Measurements from ENCODE around the gene RALB. TPM values are rescaled to one million over a fixed set of nuclear protein-coding genes. Genes with fewer than 3 reads are reported as not detected.
A peak's percentile ranks its signal among the peaks of the same experiment; 100 is the strongest.

The RALB gene
- total RNA-seq, 2 experiments from 2014 or later: 39.4 to 45.4 TPM

GRCh38 chr2:120236316-120236715 is 16.3 kb upstream of the RALB start:
- Mint-ChIP-seq H3K4me1 (ENCODE audit: low read depth) (peaks cover 28% of the 10 kb centered on the region), H3K27me3 (ENCODE audit: low read depth) (no peaks in the 10 kb centered on the region), H3K4me3 (no peak overlapping the region), H3K27ac (no peak overlapping the region), H3K9me3 (ENCODE audit: insufficient read depth) (no peaks in the 10 kb centered on the region), H3K36me3 (ENCODE audit: low read depth) (peaks cover 14% of the 10 kb centered on the region)
- POLR2A ChIA-PET: interaction anchor here (1.6 kb wide), 1 partner anchor 12 kb away, joined by 3 read pairs; no protein-coding TSS in a partner anchor
- no peak for DNase-seq
- no peak for ATAC-seq
- CTCF ChIA-PET: interaction anchor here (1.0 to 1.3 kb wide), 2 partner anchors 12 to 60 kb away, joined by 3 to 7 read pairs; no protein-coding TSS in a partner anchor

GRCh38 chr2:120236791-120237190 is 15.9 kb upstream of the RALB start:
- H3K9me3 Mint-ChIP-seq (ENCODE audit: insufficient read depth): no peaks in the 10 kb centered on the region
- no peak overlapping the region for H3K4me3 Mint-ChIP-seq
- ATAC-seq (no peak), DNase-seq (no peak)
- ChIA-PET POLR2A (interaction anchor here (1.6 kb wide), 1 partner anchor 11 kb away, joined by 3 read pairs; no protein-coding TSS in a partner anchor), CTCF (interaction anchor here (1.0 to 1.3 kb wide), 2 partner anchors 11 to 60 kb away, joined by 3 to 7 read pairs; no protein-coding TSS in a partner anchor)
- H3K36me3 Mint-ChIP-seq (ENCODE audit: low read depth): peaks cover 10% of the 10 kb centered on the region
- H3K4me1 Mint-ChIP-seq (ENCODE audit: low read depth): peaks cover 28% of the 10 kb centered on the region
- H3K27ac Mint-ChIP-seq: no peak overlapping the region
- H3K27me3 Mint-ChIP-seq (ENCODE audit: low read depth): no peaks in the 10 kb centered on the region

GRCh38 chr2:120237491-120237902 is 15.2 kb upstream of the RALB start:
- H3K36me3 Mint-ChIP-seq (ENCODE audit: low read depth): peaks cover 5% of the 10 kb centered on the region
- no peak for ATAC-seq
- H3K9me3 Mint-ChIP-seq (ENCODE audit: insufficient read depth): no peaks in the 10 kb centered on the region
- H3K27me3 Mint-ChIP-seq (ENCODE audit: low read depth): no peaks in the 10 kb centered on the region
- no peak for DNase-seq
- peaks cover 27% of the 10 kb centered on the region for H3K4me1 Mint-ChIP-seq (ENCODE audit: low read depth)
- ChIA-PET POLR2A (no interaction called here), CTCF (no interaction called here)
- no peak overlapping the region for H3K4me3 Mint-ChIP-seq
- peak overlapping the region; percentile 15 for H3K27ac Mint-ChIP-seq

DNA sequence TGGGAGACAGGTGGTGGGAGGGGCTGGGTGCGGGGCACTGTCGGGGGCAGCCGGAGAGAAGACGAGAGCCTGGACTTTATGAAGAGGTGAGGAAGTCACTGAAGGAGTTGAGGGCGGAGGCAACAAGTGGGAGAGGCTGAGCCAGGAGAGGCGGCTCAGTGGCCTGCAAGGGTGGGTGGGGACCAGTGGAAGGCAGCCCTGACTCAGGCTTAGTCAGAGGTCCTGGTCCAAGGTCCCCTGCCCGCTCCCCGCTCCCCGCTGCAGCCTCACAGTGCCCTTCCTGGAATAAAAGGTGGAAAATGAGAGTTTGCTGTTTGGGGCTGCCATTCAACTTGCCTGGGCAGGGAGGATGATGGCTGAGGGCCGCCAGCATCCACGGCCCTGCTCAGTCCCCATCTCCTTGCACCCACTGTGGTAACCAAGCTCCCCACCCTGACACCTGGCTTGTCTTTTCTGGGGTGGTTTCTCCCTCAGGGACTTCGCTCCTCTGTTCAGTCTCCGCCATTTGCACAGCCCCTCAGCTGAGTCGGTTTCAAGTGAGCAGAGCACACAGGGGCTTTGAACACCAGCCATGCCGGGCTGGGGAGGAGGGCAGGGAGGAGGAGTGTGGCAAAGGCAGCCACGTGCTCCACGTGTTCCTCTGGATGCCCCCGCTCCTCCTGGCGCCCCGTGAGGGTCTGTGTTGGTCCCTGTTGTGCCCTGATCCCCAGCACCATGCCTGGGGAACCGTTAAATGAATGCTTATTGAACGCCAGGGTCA is 13.7 kb upstream of the RALB start:
- ATAC-seq (no peak), DNase-seq (no peak)
- ChIA-PET CTCF (no interaction called here), POLR2A (no interaction called here)
- no peaks in the 10 kb centered on the region for H3K9me3 Mint-ChIP-seq (ENCODE audit: insufficient read depth)
- no peak overlapping the region for H3K27ac Mint-ChIP-seq
- peaks cover 14% of the 10 kb centered on the region for H3K4me1 Mint-ChIP-seq (ENCODE audit: low read depth)
- no peak overlapping the region for H3K4me3 Mint-ChIP-seq
- peaks cover 8% of the 10 kb centered on the region for H3K36me3 Mint-ChIP-seq (ENCODE audit: low read depth)
- H3K27me3 Mint-ChIP-seq (ENCODE audit: low read depth): no peaks in the 10 kb centered on the region

GRCh38 chr2:120239488-120240287 is 13.0 kb upstream of the RALB start:
- H3K9me3 Mint-ChIP-seq (ENCODE audit: insufficient read depth): no peaks in the 10 kb centered on the region
- H3K27ac Mint-ChIP-seq: no peak overlapping the region
- CTCF ChIA-PET: interaction anchor here (1.7 kb wide), 1 partner anchor 73 kb away, joined by 7 read pairs; no protein-coding TSS in a partner anchor
- H3K4me1 Mint-ChIP-seq (ENCODE audit: low read depth): peaks cover 9% of the 10 kb centered on the region
- no peaks in the 10 kb centered on the region for H3K27me3 Mint-ChIP-seq (ENCODE audit: low read depth)
- no peak for ATAC-seq
- POLR2A ChIA-PET: interaction anchor here (0.6 to 1.0 kb wide), 2 partner anchors 13 to 63 kb away, joined by 3 to 5 read pairs; partner anchors contain the start of gene RALB
- no peak for DNase-seq
- peaks cover 5% of the 10 kb centered on the region for H3K36me3 Mint-ChIP-seq (ENCODE audit: low read depth)
- H3K4me3 Mint-ChIP-seq: no peak overlapping the region

GRCh38 chr2:120240901-120241429 is 11.7 kb upstream of the RALB start:
- H3K27me3 Mint-ChIP-seq (ENCODE audit: low read depth): no peaks in the 10 kb centered on the region
- H3K4me1 Mint-ChIP-seq (ENCODE audit: low read depth): peaks cover 8% of the 10 kb centered on the region
- peak overlapping the region; percentile 39 for H3K27ac Mint-ChIP-seq
- ATAC-seq (no peak), DNase-seq (no peak)
- peaks cover 4% of the 10 kb centered on the region for H3K36me3 Mint-ChIP-seq (ENCODE audit: low read depth)
- CTCF ChIA-PET: interaction anchor here (1.7 kb wide), 1 partner anchor 72 kb away, joined by 7 read pairs; no protein-coding TSS in a partner anchor
- no peak overlapping the region for H3K4me3 Mint-ChIP-seq
- POLR2A ChIA-PET: interaction anchor here (1.0 kb wide), 1 partner anchor 12 kb away, joined by 5 read pairs; the partner anchor contains the start of gene RALB
- no peaks in the 10 kb centered on the region for H3K9me3 Mint-ChIP-seq (ENCODE audit: insufficient read depth)

- ChIA-PET POLR2A (no interaction called here), CTCF (interaction anchor here (1.7 kb wide), 1 partner anchor 71 kb away, joined by 7 read pairs; no protein-coding TSS in a partner anchor)
- Mint-ChIP-seq H3K36me3 (ENCODE audit: low read depth) (peaks cover 4% of the 10 kb centered on the region), H3K4me1 (ENCODE audit: low read depth) (peaks cover 8% of the 10 kb centered on the region), H3K27me3 (ENCODE audit: low read depth) (peaks cover 3% of the 10 kb centered on the region), H3K27ac (peak overlapping the region; percentile 30), H3K9me3 (ENCODE audit: insufficient read depth) (no peaks in the 10 kb centered on the region), H3K4me3 (no peak overlapping the region)
- no peak for ATAC-seq
- DNase-seq: no peak
These were observed 11.0 kb upstream of the RALB start for GRCh38 chr2:120241684-120242083.

GRCh38 chr2:120243211-120243610 is 9.4 kb upstream of the RALB start:
- DNase-seq: no peak
- POLR2A ChIA-PET: interaction anchor here (1.3 kb wide), 1 partner anchor 11 kb away, joined by 3 read pairs; no protein-coding TSS in a partner anchor
- Mint-ChIP-seq H3K36me3 (ENCODE audit: low read depth) (peaks cover 4% of the 10 kb centered on the region), H3K4me1 (ENCODE audit: low read depth) (peaks cover 16% of the 10 kb centered on the region), H3K4me3 (no peak overlapping the region), H3K27ac (no peak overlapping the region), H3K27me3 (ENCODE audit: low read depth) (peaks cover 10% of the 10 kb centered on the region), H3K9me3 (ENCODE audit: insufficient read depth) (no peaks in the 10 kb centered on the region)
- CTCF ChIA-PET: interaction anchor here (1.1 to 1.5 kb wide), 2 partner anchors 9 to 68 kb away, joined by 3 read pairs; partner anchors contain the start of gene RALB
- no peak for ATAC-seq

GRCh38 chr2:120243875-120244553 is 8.6 kb upstream of the RALB start:
- Mint-ChIP-seq H3K36me3 (ENCODE audit: low read depth) (peaks cover 4% of the 10 kb centered on the region), H3K4me3 (no peak overlapping the region), H3K27ac (no peak overlapping the region)

GRCh38 chr2:120244656-120245519 is 7.8 kb upstream of the RALB start:
- Mint-ChIP-seq H3K27me3 (ENCODE audit: low read depth) (peaks cover 22% of the 10 kb centered on the region), H3K4me3 (no peak overlapping the region), H3K27ac (peak overlapping the region; percentile 20), H3K9me3 (ENCODE audit: insufficient read depth) (no peaks in the 10 kb centered on the region), H3K4me1 (ENCODE audit: low read depth) (peaks cover 20% of the 10 kb centered on the region), H3K36me3 (ENCODE audit: low read depth) (peaks cover 4% of the 10 kb centered on the region)
- CTCF ChIA-PET: interaction anchor here (1.5 kb wide), 1 partner anchor 70 kb away, joined by 3 read pairs; no protein-coding TSS in a partner anchor
- POLR2A ChIA-PET: interaction anchor here (0.7 kb wide), 1 partner anchor 17 kb away, joined by 3 read pairs; no protein-coding TSS in a partner anchor
- no peak for ATAC-seq
- no peak for DNase-seq

More at GRCh38 chr2:120243875-120244553, 8.6 kb upstream of the RALB start:
- DNase-seq (no peak), ATAC-seq (no peak)
- Mint-ChIP-seq H3K9me3 (ENCODE audit: insufficient read depth) (no peaks in the 10 kb centered on the region), H3K27me3 (ENCODE audit: low read depth) (peaks cover 14% of the 10 kb centered on the region), H3K4me1 (ENCODE audit: low read depth) (peaks cover 18% of the 10 kb centered on the region)
- POLR2A ChIA-PET: interaction anchor here (1.3 kb wide), 1 partner anchor 12 kb away, joined by 3 read pairs; no protein-coding TSS in a partner anchor
- CTCF ChIA-PET: interaction anchor here (1.5 kb wide), 1 partner anchor 69 kb away, joined by 3 read pairs; no protein-coding TSS in a partner anchor
